HG03460 (cell line): ENCODE data around the gene WDFY3.

Experiments used
- ATAC-seq: cut with Tn5 transposase; IDR thresholded peaks from one replicate; pipeline ENCODE4 v1.9.1; 2021; ENCODE audit not compliant: unreplicated experiment

Gene WDFY3

DNA sequence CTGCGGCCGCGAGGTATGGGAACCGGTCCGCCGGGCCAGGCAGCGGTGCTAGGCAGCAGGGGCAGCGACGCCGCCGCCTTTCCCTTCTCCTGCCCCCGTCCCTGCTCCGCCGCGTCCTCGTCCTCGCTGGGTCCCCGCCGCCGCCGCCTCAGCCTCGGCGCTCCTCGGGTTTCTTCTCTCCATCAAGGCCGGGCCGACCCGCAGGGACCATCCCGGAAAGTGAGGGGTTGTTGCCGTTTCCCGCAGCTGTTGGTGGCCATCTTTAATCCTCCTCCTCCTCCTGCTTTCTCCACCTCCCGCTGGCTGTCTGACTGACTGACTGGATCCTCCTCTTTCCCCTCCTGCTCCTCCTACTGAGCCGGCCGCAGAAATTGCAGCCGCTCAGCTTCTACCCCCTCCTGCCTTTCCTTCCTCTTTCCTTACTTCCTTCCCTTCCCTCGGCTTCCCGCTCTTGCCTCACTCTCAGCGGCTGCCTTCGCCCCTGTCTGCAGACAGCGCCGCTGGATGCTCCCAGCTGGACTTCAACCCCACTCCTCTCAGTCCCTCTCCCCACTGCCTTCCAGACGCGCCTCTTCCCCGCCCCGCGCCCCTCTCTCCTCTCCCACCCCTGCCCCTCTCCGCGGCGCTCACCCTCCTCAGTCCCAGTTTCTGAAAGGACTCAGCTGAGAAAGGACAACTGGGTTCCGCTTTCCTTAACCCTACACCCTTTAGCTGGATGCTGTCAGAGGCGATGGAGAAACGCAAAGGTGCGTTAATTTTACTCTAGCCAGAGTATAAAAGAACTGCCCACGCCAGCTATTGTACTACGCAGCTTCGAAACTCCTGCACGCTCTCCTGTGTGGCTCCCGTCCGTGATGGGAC lies at the start of gene WDFY3:
WDFY3 (minus strand) TSS at position 309 of the 861 bp plus-strand sequence. CDS start 106,099 bp downstream, outside the sequence.
- no peak for ATAC-seq

- ATAC-seq, result no peak
Observed at GRCh38 chr4:85005865-85006377, 39.4 kb upstream of the WDFY3 start.

DNA sequence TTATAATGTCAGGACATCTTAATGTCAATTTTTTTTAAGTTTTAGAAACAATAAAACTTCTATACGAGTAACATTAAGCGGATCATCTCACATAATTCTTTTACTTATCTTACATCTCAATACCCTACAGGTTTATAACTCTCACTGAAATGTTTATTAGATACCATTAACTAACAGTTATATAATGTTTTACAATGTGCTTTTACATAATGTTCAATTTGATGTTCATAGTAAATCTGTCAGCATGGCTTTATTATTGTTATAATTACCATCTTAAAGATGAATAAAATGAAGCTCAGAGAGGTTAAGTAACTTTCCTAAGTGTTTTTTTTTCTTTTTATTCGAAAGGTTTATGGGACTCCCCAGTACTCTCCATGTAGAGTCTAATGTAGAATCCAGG lies 33.9 kb upstream of the WDFY3 start:
- no peak for ATAC-seq

DNA sequence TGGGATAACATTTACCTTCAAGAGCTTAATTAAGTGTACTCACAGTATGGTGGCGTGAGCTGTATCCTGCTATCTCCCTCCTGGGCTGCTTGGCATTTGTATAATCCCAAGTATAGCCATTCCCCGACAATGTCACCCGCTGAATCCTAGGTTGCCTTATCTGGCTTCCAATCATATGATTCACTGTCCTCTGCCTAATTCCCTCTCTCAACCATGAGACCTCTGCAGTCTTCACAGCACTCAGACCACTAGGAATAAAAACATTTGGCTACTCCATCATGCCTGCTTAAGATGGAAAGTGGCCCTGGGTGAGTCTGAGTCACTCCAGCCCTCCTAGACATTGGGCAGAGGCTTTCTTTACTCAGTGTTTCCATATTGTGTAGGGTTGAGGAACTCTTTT lies 28.9 kb upstream of the WDFY3 start:
- no peak for ATAC-seq

- no peak for ATAC-seq
Observed at GRCh38 chr4:84994280-84994679, 27.8 kb upstream of the WDFY3 start.

- ATAC-seq, result no peak
Observed at GRCh38 chr4:84985952-84986351, 19.5 kb upstream of the WDFY3 start.

DNA sequence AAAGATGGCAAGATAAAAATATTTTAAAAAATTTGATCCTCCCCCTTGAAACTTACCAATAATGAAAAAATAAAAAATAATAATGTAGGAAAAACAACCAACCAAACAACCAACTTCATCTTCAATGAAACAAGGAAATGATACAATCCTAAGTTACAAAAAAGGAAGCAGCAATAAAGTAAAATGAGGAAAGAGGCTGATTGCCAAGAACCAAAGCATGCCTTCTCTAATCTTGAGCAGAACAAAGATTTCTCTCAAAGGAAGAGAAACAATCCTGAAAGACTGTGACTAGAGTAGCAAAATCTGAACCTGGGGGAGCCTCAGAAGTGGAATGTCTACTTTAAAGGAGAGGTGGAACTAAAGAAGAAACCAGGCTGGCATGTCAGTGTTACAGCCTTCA lies 10.9 kb upstream of the WDFY3 start:
- ATAC-seq, result no peak

- ATAC-seq, result no peak
Observed at GRCh38 chr4:84973856-84974255, 7.4 kb upstream of the WDFY3 start.

DNA sequence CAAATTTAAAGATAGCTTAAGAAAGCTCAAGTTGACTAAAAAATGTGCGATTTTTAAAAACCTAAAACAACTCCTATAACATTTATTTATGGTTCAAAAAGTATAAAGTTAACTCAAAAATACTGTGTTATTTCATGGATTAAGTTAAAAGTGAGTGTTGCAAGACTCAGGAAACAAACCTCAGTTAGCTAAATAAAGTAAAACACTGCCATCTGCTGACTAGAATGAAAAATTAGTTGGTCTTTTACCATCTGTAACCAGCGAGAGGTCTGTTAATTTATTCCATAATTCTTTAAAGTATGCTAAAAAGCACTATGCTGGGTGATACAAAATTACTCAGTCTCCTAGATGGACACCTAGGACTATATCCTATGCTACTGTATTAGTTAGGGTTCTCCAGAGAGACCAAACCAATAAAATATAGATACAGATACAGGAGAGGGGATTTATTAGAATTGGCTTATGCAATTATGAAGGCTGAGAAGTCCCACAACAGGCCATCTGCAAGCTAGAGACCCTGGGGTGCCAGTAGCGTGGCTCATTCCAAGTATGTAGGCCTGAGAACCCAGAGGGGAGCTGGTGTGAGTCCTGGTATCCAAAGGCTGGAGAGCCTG lies 4.9 kb upstream of the WDFY3 start:
- ATAC-seq, result no peak

DNA sequence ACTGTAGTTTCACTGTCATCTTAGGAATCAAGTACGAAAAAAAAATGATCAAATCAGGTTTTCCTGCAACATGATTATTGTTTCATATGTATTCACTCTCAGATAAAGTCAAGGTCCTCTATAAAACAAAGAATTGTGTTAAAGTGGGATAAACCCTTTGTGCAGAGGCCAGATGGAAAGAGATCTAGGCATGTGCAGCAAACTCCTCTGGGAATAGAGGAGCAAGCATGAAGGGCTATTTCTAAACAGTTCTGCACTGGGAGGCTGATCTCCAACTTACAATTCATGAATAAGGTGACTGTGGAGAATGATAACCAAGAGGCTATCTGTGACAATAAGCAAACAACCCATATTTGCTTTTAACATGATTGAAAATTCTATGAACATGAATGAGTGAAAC lies 2.4 kb upstream of the WDFY3 start:
- ATAC-seq, result no peak

- ATAC-seq, result no peak
Observed at GRCh38 chr4:84967243-84967690, 777 bp upstream of the WDFY3 start.

GRCh38 chr4:84965553-84966381 lies 723 bp downstream of the WDFY3 start:
- ATAC-seq, result no peak

GRCh38 chr4:84964995-84965552 lies 1.4 kb downstream of the WDFY3 start:
- no peak for ATAC-seq

GRCh38 chr4:84962102-84962501 lies 4.4 kb downstream of the WDFY3 start:
- no peak for ATAC-seq

DNA sequence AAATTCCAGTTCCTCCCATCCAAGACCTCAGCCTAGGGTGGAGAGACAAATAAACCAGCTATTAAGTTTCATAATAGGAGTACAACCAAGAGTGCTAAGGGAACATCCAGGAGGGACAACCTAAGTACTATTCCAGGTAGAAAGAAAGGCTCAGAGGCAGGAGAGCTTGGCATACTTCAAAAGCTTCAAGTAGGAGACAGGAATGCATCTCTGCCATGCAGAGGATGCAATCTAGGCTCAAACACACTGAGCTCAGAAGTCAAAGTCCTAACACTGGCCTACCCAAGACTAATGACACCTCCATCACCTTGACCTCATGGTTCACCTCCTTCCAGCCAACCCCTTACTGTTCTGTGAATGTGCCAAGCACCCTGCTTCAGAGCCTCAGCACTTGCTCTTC lies 8.1 kb downstream of the WDFY3 start:
- ATAC-seq, result no peak

- no peak for ATAC-seq
Observed at GRCh38 chr4:84957514-84958420, 8.7 kb downstream of the WDFY3 start.

DNA sequence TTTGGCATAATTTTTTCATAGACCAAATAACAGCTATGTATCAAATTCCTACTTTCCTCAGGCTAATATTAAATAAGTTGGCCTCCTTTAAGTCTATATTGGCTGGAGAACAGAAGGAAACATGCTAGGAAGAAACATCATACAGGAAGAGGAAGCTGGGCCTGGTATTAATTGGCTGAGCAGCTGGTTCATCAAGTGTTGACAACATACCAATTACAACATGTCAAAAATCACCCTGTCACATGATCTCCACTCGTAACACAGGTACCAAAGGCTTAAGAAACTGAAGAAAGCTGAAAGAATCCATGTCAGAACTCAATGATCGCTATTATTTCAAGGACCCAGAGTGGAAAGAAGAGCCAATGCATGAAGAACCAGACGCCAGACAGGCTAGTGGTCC lies 10.5 kb downstream of the WDFY3 start:
- ATAC-seq, result no peak

DNA sequence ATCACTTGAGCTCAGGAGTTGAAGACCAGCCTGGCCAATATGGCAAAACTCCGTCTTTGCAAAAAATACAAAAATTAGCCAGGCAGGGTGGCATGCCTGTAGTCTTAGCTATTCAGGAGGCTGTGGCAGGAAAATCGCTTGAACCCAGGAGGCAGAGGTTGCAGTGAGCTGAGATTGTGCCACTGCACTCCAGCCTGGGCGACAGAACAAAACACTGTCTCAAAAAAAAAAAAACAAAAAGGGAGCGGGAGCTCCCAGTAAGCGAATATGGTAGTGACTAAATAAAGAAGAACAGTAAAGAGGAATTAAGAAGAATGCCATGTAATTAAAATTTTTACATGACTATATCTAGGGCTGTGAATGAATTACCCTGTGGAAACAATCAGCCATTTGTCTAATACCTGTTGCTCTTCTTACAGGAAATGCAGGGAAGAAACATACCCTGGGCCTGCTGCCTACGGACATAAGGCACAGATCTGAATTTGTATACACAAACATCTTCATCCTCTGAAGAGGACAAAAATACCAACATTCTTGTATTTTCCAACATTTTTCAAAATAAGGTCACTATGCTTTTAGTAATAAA lies 11.4 kb downstream of the WDFY3 start:
- no peak for ATAC-seq

DNA sequence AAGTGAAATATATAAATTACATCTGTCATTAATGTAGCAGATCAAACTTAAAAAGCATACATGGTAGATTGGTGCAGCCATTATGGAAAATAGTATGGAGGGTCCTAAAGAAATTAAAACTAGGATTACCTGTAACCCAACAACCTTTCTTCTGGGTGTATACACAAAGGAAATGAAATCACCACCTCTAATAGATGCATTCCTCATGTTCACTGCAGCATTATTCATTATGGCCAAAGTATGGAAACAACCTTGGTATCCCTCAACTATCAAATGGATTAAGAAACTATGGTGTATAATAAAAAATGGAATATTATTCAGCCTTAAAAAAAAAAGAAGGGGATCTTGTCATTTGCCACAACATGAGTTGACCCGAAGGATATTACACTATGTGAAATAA lies 13.7 kb downstream of the WDFY3 start:
- no peak for ATAC-seq

DNA sequence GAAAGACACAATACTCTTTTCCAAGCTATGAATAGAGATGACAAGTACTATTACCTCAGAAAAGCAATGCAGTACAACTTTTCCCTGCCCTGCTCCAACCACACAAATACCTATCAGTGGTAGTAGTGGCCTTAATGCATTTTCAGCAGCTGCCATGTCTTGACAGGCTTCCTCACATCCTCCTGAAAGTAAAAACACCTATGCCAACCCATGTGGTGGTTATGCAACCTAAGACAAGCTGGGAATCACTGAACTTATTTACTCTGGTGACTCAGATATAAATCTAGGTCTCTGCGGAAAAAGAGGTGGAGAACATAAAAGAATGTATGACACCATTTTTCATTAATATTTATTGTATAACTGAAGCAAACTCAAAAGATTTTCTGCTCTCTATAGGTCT lies 14.5 kb downstream of the WDFY3 start:
- no peak for ATAC-seq
